Stimulated activated CD8-positive, alpha-beta memory T cell treated with anti-CD3 and anti-CD28 coated beads, Interleukin-15, amount 100 ng/mL, for 1 hour (primary cell): ENCODE data around the gene C1orf21.

Experiments
- DNase-seq: peaks from one replicate; pipeline ENCODE4 v3.0.0-alpha.2; 2020; ENCODE audit warnings: low read depth

The C1orf21 gene

GRCh38 chr1:184416946-184417345 lies 30.1 kb downstream of the C1orf21 start:
- DNase-seq, result no peak

GRCh38 chr1:184417916-184418315 lies 31.1 kb downstream of the C1orf21 start:
- no peak for DNase-seq

GRCh38 chr1:184418652-184419349 lies 32.0 kb downstream of the C1orf21 start:
- DNase-seq, result no peak

GRCh38 chr1:184419350-184420161 lies 32.7 kb downstream of the C1orf21 start:
- no peak for DNase-seq

- DNase-seq, result no peak
Observed at GRCh38 chr1:184422490-184423233, 35.8 kb downstream of the C1orf21 start.

- no peak for DNase-seq
Observed at GRCh38 chr1:184423649-184424048, 36.8 kb downstream of the C1orf21 start.

GRCh38 chr1:184424157-184424556 lies 37.3 kb downstream of the C1orf21 start:
- DNase-seq, result no peak

GRCh38 chr1:184424945-184425344 lies 38.1 kb downstream of the C1orf21 start:
- no peak for DNase-seq

GRCh38 chr1:184425449-184426277 lies 38.8 kb downstream of the C1orf21 start:
- DNase-seq, result no peak

GRCh38 chr1:184426278-184426674 lies 39.4 kb downstream of the C1orf21 start:
- DNase-seq, result no peak

GRCh38 chr1:184427722-184428121 lies 40.9 kb downstream of the C1orf21 start:
- no peak for DNase-seq

- DNase-seq, result no peak
Observed at GRCh38 chr1:184428604-184429003, 41.8 kb downstream of the C1orf21 start.

- no peak for DNase-seq
Observed at GRCh38 chr1:184429335-184429734, 42.5 kb downstream of the C1orf21 start.

- no peak for DNase-seq
Observed at GRCh38 chr1:184433956-184434502, 47.2 kb downstream of the C1orf21 start.

- no peak for DNase-seq
Observed at GRCh38 chr1:184437291-184437690, 50.5 kb downstream of the C1orf21 start.

GRCh38 chr1:184438363-184438762 lies 51.5 kb downstream of the C1orf21 start:
- DNase-seq, result no peak

GRCh38 chr1:184442260-184442659 lies 55.4 kb downstream of the C1orf21 start:
- DNase-seq, result no peak

- no peak for DNase-seq
Observed at GRCh38 chr1:184443201-184443600, 56.4 kb downstream of the C1orf21 start.

- DNase-seq, result no peak
Observed at GRCh38 chr1:184443624-184444023, 56.8 kb downstream of the C1orf21 start.

GRCh38 chr1:184445997-184446396 lies 59.2 kb downstream of the C1orf21 start:
- no peak for DNase-seq

GRCh38 chr1:184447651-184448185 lies 60.9 kb downstream of the C1orf21 start:
- DNase-seq, result no peak
